DOHH2 (cell line): ENCODE data around the gene DOK7.

ENCODE experiments used
- H3F3A ChIP-seq: fragments of 200-600 bp; sonication (generic), shearing (Covaris generic); 2 replicates; pipeline ENCODE4 v1.6.0; 2016; ENCODE audit warnings: antibody characterized with exemption, mild to moderate bottlenecking; ENCODE audit not compliant: control insufficient read depth, insufficient read depth
- H3K27ac ChIP-seq: fragments of 200-600 bp; sonication (generic); 2 replicates; pipeline ENCODE4 v1.5.1; 2014; ENCODE audit warnings: low read depth, mild to moderate bottlenecking, low read length, moderate library complexity
- H3K27me3 ChIP-seq: fragments of 200-600 bp; sonication (generic); 2 replicates; pipeline ENCODE4 v1.6.1; 2014; ENCODE audit warnings: mild to moderate bottlenecking, low read length, mixed read lengths; ENCODE audit not compliant: control insufficient read depth
- H3K36me3 ChIP-seq: fragments of 200-600 bp; sonication (generic); 2 replicates; pipeline ENCODE4 v1.6.1; 2014; ENCODE audit warnings: mild to moderate bottlenecking, low read length, moderate library complexity, mixed read lengths; ENCODE audit not compliant: control insufficient read depth
- H3K4me1 ChIP-seq: fragments of 200-600 bp; sonication (generic); 2 replicates; pipeline ENCODE4 v1.6.1; 2014; ENCODE audit warnings: mild to moderate bottlenecking, low read length, mixed read lengths; ENCODE audit not compliant: control insufficient read depth
- H3K4me2 ChIP-seq: fragments of 200-600 bp; sonication (generic); 2 replicates; pipeline ENCODE4 v1.6.0; 2014; ENCODE audit warnings: mild to moderate bottlenecking, low read length, moderate library complexity
- H3K4me3 ChIP-seq: fragments of 200-600 bp; sonication (generic); 2 replicates; pipeline ENCODE4 v1.5.1; 2014; ENCODE audit warnings: mild to moderate bottlenecking, low read length, mixed read lengths
- H3K79me2 ChIP-seq: fragments of 200-600 bp; sonication (generic); 2 replicates; pipeline ENCODE4 v1.6.1; 2014; ENCODE audit warnings: mild to moderate bottlenecking, low read length, mixed read lengths; ENCODE audit not compliant: control insufficient read depth
- H3K9me2 ChIP-seq: fragments of 200-600 bp; sonication (generic); replicated peaks from 2 replicates; pipeline ENCODE4 v1.6.1; 2014; ENCODE audit warnings: mild to moderate bottlenecking, low read length, mixed read lengths; ENCODE audit not compliant: control insufficient read depth
- H3K9me3 ChIP-seq: fragments of 200-600 bp; sonication (generic); 2 replicates; pipeline ENCODE4 v1.6.1; 2014; ENCODE audit warnings: antibody characterized with exemption, low read length, mixed read lengths; ENCODE audit not compliant: control insufficient read depth, insufficient read depth
- H4K20me1 ChIP-seq: fragments of 200-600 bp; sonication (generic); 2 replicates; pipeline ENCODE4 v1.6.0; 2014; ENCODE audit warnings: low read depth, mild to moderate bottlenecking, antibody characterized with exemption, low read length, moderate library complexity; ENCODE audit not compliant: control insufficient read depth, insufficient read depth
- CTCF ChIP-seq: fragments of 200-600 bp; sonication (generic); IDR thresholded peaks from one replicate; pipeline ENCODE4 v1.5.1; 2014; ENCODE audit warnings: antibody characterized with exemption, mild to moderate bottlenecking, low read depth, low read length; ENCODE audit not compliant: poor library complexity, severe bottlenecking
- EZH2phosphoT487 ChIP-seq: fragments of 200-600 bp; sonication (generic); IDR thresholded peaks from 2 replicates; pipeline ENCODE4 v1.6.1; 2017; ENCODE audit warnings: borderline replicate concordance, mild to moderate bottlenecking, antibody characterized with exemption, low read length, moderate library complexity, mixed read lengths

DOK7 gene

GRCh38 chr4:3500111-3500510 lies 37.0 kb downstream of the DOK7 start:
- Histone ChIP-seq H3K4me3 (no peak overlapping the region), H3K4me1 (no peaks in the 10 kb centered on the region), H3K27ac (no peak overlapping the region), H3K9me2 (no peaks in the 10 kb centered on the region), H3K79me2 (no peaks in the 10 kb centered on the region), H3K9me3 (no peaks in the 10 kb centered on the region), H3F3A (no peaks in the 10 kb centered on the region), H3K36me3 (no peaks in the 10 kb centered on the region; the same call in 1 of the 2 replicates), H4K20me1 (no peaks in the 10 kb centered on the region; the same call in 1 of the 2 replicates), H3K27me3 (no peaks in the 10 kb centered on the region), H3K4me2 (no peak overlapping the region)
- TF ChIP-seq CTCF, result no peak
- TF ChIP-seq EZH2phosphoT487, result no peak

- Histone ChIP-seq H3F3A (no peaks in the 10 kb centered on the region), H3K36me3 (no peaks in the 10 kb centered on the region; the same call in 1 of the 2 replicates), H3K27ac (no peak overlapping the region), H3K27me3 (no peaks in the 10 kb centered on the region), H3K4me1 (no peaks in the 10 kb centered on the region), H4K20me1 (no peaks in the 10 kb centered on the region; the same call in 1 of the 2 replicates), H3K9me2 (no peaks in the 10 kb centered on the region), H3K79me2 (no peaks in the 10 kb centered on the region), H3K9me3 (no peaks in the 10 kb centered on the region), H3K4me3 (no peak overlapping the region), H3K4me2 (no peak overlapping the region)
- TF ChIP-seq EZH2phosphoT487, result no peak
- no peak for TF ChIP-seq CTCF
Measured at GRCh38 chr4:3500634-3501101, 37.6 kb downstream of the DOK7 start.

- Histone ChIP-seq H4K20me1 (no peaks in the 10 kb centered on the region; the same call in 1 of the 2 replicates), H3K4me2 (no peak overlapping the region), H3K27ac (no peak overlapping the region), H3K79me2 (no peaks in the 10 kb centered on the region), H3K36me3 (peaks cover 3% of the 10 kb centered on the region; the same call in 1 of the 2 replicates), H3K4me1 (no peaks in the 10 kb centered on the region), H3K9me3 (no peaks in the 10 kb centered on the region), H3K9me2 (no peaks in the 10 kb centered on the region), H3K4me3 (no peak overlapping the region), H3K27me3 (no peaks in the 10 kb centered on the region), H3F3A (no peaks in the 10 kb centered on the region)
- TF ChIP-seq CTCF (no peak), EZH2phosphoT487 (no peak)
Measured at GRCh38 chr4:3501126-3501824, 38.2 kb downstream of the DOK7 start.
